Bronchial epithelial cell (primary cell): ENCODE measurements around the gene ANO8. TPM values are rescaled to one million over a fixed set of nuclear protein-coding genes. Genes with fewer than 3 reads are reported as not detected.

Experiments used
- DNase-seq: peaks from one replicate; pipeline ENCODE4 v3.0.0-alpha.2; 2010; ENCODE audit warnings: low read depth
- FAIRE-seq: peaks from 2 replicates; lab custom pipeline; 2011; peaks lifted over from hg19 to GRCh38; lab: Jason Lieb, UNC
- H3K27me3 ChIP-seq: 2 replicates; pipeline ENCODE4 v1.5.1; 2011; ENCODE audit warnings: low read length; ENCODE audit not compliant: control insufficient read depth, insufficient read depth
- H3K36me3 ChIP-seq: 2 replicates; pipeline ENCODE4 v1.5.1; 2011; ENCODE audit warnings: low read length; ENCODE audit not compliant: control insufficient read depth, insufficient read depth
- H3K4me3 ChIP-seq: 2 replicates; pipeline ENCODE4 v1.5.1; 2011; ENCODE audit warnings: mild to moderate bottlenecking, low read depth, low read length, control low read depth
- total RNA-seq: library from RNA; depleted of rRNA; stranded (reverse); fragments of >200 nt; gene quantifications from 2 replicates; pipeline ENCODE4 v1.2.1, GENCODE V29; 2014
- TF ChIP-seq, protein P1 (sequence below): IDR thresholded peaks from 2 replicates; pipeline ENCODE4 v1.5.1; 2011; ENCODE audit warnings: mild to moderate bottlenecking, moderate library complexity, low read length, control low read depth, inconsistent platforms; ENCODE audit not compliant: insufficient read depth, severe bottlenecking

Gene ANO8
- total RNA-seq, 1 donor from 2014 or later = 2.6 TPM

DNA sequence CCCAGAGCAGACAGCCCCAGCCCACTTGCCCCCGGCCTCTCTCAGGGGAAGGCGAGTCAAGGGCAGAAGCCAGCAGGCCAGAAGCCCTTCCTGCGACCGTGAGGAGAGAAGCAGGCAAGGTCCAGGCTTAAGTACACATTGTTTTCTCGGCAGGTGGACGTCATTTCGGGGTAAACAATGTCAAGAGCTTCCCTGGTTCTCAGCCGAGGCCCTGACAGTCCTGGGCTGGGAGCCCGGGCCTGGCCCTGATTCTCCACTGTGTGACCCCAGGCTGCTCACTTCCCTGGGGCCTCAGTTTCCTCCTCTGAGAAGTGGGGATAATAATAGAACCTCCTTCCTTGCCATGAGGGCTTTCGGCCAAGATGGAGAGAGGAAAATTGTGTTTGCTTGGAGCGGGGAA lies 23.1 kb upstream of the ANO8 start:
- TF ChIP-seq, protein P1, sequence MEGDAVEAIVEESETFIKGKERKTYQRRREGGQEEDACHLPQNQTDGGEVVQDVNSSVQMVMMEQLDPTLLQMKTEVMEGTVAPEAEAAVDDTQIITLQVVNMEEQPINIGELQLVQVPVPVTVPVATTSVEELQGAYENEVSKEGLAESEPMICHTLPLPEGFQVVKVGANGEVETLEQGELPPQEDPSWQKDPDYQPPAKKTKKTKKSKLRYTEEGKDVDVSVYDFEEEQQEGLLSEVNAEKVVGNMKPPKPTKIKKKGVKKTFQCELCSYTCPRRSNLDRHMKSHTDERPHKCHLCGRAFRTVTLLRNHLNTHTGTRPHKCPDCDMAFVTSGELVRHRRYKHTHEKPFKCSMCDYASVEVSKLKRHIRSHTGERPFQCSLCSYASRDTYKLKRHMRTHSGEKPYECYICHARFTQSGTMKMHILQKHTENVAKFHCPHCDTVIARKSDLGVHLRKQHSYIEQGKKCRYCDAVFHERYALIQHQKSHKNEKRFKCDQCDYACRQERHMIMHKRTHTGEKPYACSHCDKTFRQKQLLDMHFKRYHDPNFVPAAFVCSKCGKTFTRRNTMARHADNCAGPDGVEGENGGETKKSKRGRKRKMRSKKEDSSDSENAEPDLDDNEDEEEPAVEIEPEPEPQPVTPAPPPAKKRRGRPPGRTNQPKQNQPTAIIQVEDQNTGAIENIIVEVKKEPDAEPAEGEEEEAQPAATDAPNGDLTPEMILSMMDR = no peak
- FAIRE-seq (no peak), DNase-seq (no peak)
- Histone ChIP-seq H3K27me3 (no peaks in the 10 kb centered on the region), H3K4me3 (no peak overlapping the region), H3K36me3 (no peaks in the 10 kb centered on the region)

DNA sequence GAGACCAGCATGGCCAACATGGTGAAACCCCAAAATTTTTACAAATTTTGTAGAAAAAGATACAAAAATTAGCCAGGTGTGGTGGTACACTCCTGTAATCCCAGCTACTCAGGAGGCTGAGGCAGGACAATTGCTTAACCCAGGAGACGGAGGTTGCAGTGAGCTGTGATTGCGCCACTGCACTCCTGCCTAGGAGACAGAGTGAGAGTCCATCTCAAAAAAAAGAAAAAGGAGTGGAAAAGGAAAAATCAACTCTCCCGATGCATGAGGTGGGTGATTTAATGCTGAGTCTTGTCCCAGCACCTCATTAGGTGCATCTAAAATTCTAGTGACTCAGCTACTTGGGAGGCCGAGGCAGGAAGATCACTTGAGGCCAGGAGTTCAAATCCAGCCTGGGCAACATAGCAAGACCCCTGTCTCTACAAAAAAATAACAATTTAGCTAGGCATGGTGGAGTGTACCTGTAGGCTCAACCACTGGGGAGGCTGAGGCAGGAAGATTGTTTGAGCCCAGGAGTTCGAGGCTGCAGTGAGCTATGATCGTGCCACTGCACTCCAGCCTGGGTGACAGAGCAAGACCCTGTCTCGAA lies 22.5 kb upstream of the ANO8 start:
- H3K36me3 ChIP-seq = no peaks in the 10 kb centered on the region
- TF ChIP-seq, protein P1 = no peak
- DNase-seq (no peak), FAIRE-seq (no peak)
- no peak overlapping the region for H3K4me3 ChIP-seq
- H3K27me3 ChIP-seq = no peaks in the 10 kb centered on the region

DNA sequence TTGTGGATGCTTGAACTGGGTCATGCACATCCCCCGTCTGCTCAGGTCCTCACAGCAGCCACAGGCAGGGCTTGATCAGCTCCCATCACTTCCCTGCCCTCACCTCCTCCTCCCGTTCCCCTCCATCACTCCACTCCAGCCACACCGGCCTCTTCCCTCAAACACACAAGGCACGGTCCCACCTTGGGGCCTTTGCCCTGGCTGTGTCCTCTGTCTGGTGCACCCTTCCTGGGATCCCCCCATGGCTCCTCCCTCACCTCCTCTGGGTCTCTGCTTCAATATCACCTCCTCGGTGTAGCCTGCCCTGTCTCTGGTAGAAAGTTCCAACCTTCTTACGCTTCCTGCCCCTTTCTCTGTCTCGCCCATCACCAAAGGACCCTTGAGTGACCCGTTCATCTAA lies 18.7 kb upstream of the ANO8 start:
- Histone ChIP-seq H3K4me3 (no peak overlapping the region), H3K27me3 (no peaks in the 10 kb centered on the region), H3K36me3 (no peaks in the 10 kb centered on the region)
- FAIRE-seq = no peak
- TF ChIP-seq, protein P1 = no peak
- no peak for DNase-seq

DNA sequence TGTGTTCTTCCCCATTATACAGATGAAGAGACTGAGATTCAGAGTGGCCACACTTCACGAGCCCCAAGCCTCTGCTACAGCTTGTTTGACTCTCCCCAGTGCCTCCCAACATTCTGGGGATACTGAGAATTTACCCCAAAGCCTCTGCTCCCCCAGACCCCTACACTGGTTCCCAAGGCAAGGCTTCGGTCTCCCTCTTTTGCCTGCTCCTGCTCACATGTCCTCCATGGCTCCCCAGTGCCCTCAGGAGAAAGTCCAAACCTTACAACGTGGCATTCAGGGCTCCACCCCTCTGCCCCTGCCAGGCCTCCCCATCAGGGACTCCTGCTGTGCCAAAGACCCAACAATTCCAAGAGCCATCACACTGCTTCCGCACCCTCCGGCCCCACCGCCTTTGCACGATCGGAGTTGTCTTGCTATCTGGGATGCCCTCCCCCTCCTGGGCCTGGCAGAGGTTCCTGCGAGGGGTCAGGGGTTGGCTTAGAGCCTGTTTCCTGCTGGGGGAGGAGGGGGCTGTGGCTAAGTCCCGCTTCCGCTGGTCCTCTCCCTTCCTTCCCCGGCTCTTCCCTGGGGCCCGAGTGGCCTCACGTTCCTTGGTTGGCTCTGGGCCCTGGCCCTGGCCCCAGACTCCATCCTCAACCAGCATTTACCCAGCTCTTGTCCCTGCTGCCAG lies 18.1 kb upstream of the ANO8 start:
- Histone ChIP-seq H3K36me3 (no peaks in the 10 kb centered on the region), H3K27me3 (no peaks in the 10 kb centered on the region), H3K4me3 (no peak overlapping the region)
- TF ChIP-seq, protein P1 = no peak
- no peak for DNase-seq
- FAIRE-seq = no peak

DNA sequence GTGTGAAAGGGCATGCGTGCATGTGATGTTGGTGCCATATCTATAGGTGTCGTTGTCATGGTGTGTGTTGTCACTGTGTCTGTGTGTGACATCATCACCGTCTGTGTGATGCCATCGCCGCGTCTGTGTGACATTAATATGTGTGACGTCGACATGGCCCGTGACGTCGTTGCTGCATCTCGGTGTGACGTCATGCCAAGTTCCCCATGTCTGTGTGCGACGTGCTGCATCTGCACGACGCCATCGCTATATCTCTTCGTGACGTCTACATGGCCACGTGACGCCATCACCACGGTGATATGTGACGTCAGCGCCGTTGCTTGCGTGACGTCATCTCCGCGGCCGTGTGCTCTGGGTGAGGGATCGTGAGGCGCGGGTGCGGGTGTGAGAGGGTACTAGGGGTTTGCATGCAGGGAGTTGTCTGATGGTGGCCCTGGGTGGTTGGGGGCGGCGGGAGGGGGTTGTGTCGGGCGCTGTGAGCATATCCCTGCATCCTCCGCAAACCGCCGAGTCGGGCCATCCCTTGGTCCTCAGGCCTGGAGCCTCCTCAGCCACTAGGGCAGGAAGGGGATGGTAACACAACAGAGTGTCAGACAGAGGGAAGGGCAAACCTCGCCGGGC lies 17.3 kb upstream of the ANO8 start:
- H3K36me3 ChIP-seq = no peaks in the 10 kb centered on the region
- H3K4me3 ChIP-seq = no peak overlapping the region
- FAIRE-seq = no peak
- DNase-seq = no peak
- H3K27me3 ChIP-seq = no peaks in the 10 kb centered on the region
- TF ChIP-seq, protein P1 = no peak

DNA sequence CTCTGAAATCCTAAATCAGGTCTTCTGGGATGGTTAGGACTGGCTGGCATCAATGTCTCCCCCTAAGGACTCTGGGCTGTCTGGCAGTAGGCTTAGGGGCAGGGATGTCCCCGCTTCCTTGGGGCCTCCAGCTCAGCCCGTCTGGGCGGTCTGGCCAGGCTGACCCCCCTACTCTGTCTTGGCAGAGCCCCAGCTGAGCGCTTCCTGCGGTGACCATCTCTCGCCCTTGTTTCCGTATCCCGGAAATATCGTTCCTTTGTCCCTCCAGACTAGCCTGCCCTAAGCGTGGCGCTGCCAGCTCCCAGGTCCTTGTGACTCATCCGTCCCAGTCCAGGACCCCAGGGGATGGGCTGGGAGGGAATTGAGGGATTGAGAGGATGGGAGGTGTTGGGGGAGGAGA lies 14.0 kb upstream of the ANO8 start:
- TF ChIP-seq, protein P1 = no peak
- no peaks in the 10 kb centered on the region for H3K36me3 ChIP-seq
- H3K4me3 ChIP-seq = no peak overlapping the region
- H3K27me3 ChIP-seq = no peaks in the 10 kb centered on the region
- DNase-seq (peak; percentile 15), FAIRE-seq (no peak)
